GM12878 (cell line): ENCODE results near the gene RANBP3. TPM values are rescaled to one million over a fixed set of nuclear protein-coding genes. Genes with fewer than 3 reads are reported as not detected.

Experiments
- CBFB ChIP-seq: IDR thresholded peaks from 2 replicates; pipeline ENCODE4 v1.6.1; 2016; ENCODE audit warnings: antibody characterized with exemption, low read depth
- CUX1 ChIP-seq: IDR thresholded peaks from 2 replicates; pipeline ENCODE4 v1.6.1; 2012; ENCODE audit warnings: improper control_type of control experiment, low read depth, low read length; ENCODE audit not compliant: insufficient replicate concordance
- EGR1 ChIP-seq, 2 experiments: IDR thresholded peaks; 1 replicate in 1 of 2; 2 replicates in 1 of 2; pipeline ENCODE4 v1.6.1; 2011 to 2012; ENCODE audit warnings: low read depth in 2 of 2, low read length in 2 of 2, borderline replicate concordance in 1 of 2, mild to moderate bottlenecking in 1 of 2, moderate library complexity in 1 of 2
- LARP7 ChIP-seq: fragments of 450-650 bp; IDR thresholded peaks from 2 replicates; pipeline ENCODE4 v1.6.1; 2017; ENCODE audit warnings: mild to moderate bottlenecking
- NFXL1 ChIP-seq: fragments of 450-650 bp; IDR thresholded peaks from 2 replicates; pipeline ENCODE4 v1.6.1; 2017; ENCODE audit warnings: antibody characterized with exemption, mild to moderate bottlenecking, borderline replicate concordance
- NR2C1 ChIP-seq: fragments of 450-650 bp; IDR thresholded peaks from 2 replicates; pipeline ENCODE4 v1.6.1; 2017; ENCODE audit warnings: antibody characterized with exemption, mild to moderate bottlenecking, moderate library complexity
- NRF1 ChIP-seq: conservative IDR thresholded peaks from 2 replicates; pipeline ENCODE4 v1.6.1; 2011; ENCODE audit warnings: mild to moderate bottlenecking, low read depth, low read length, improper control_type of control experiment
- PAX5 ChIP-seq: IDR thresholded peaks from 2 replicates; pipeline ENCODE4 v1.6.1; 2011; ENCODE audit warnings: low read depth, low read length, borderline replicate concordance
- POLR2AphosphoS2 ChIP-seq: IDR thresholded peaks from 2 replicates; pipeline ENCODE4 v1.6.1; 2011; ENCODE audit warnings: low read depth, mild to moderate bottlenecking, low read length, improper control_type of control experiment, moderate library complexity
- POLR2AphosphoS5 ChIP-seq: IDR thresholded peaks from 2 replicates; pipeline ENCODE4 v1.6.1; 2011; ENCODE audit warnings: mild to moderate bottlenecking, low read length, inconsistent platforms
- RB1 ChIP-seq: fragments of 450-650 bp; formaldehyde crosslinking; IDR thresholded peaks from 2 replicates; pipeline ENCODE4 v1.6.1; 2017; ENCODE audit warnings: mild to moderate bottlenecking, borderline replicate concordance
- SIN3A ChIP-seq: IDR thresholded peaks from 2 replicates; pipeline ENCODE4 v1.6.1; 2012; ENCODE audit warnings: low read depth, low read length, improper control_type of control experiment
- SIX5 ChIP-seq: IDR thresholded peaks from 2 replicates; pipeline ENCODE4 v1.6.1; 2011; ENCODE audit warnings: mild to moderate bottlenecking, low read depth, low read length, moderate library complexity; ENCODE audit not compliant: severe bottlenecking
- SMC3 ChIP-seq: IDR thresholded peaks from 2 replicates; pipeline ENCODE4 v1.6.1; 2011; ENCODE audit warnings: low read length, improper control_type of control experiment, borderline replicate concordance
- USF1 ChIP-seq: IDR thresholded peaks from 2 replicates; pipeline ENCODE4 v1.6.1; 2011; ENCODE audit warnings: borderline replicate concordance, low read depth, mild to moderate bottlenecking, moderate library complexity, mixed read lengths, low read length; ENCODE audit not compliant: insufficient read depth; ENCODE audit errors: extremely low read length
- ZNF207 ChIP-seq: fragments of 450-650 bp; IDR thresholded peaks from 2 replicates; pipeline ENCODE4 v1.6.1; 2014; ENCODE audit warnings: antibody characterized with exemption, mild to moderate bottlenecking, borderline replicate concordance
- ZSCAN29 ChIP-seq: fragments of 450-650 bp; IDR thresholded peaks from 2 replicates; pipeline ENCODE4 v1.6.1; 2017; ENCODE audit warnings: mild to moderate bottlenecking, moderate library complexity
- polyA plus RNA-seq, 11 experiments: library from polyadenylated mRNA; depleted of rRNA in 4 of 11; unstranded in 6 of 11; stranded (reverse) in 5 of 11; fragments of >200 nt; fragmentation: Nextera tagmentation in 4 of 11; fragmentation: Illumina TruSeq in 1 of 11; extraction: Ambion mirVana in 4 of 11; extraction: Trizol in 1 of 11; gene quantifications; 1 replicate in 1 of 11; 2 replicates in 10 of 11; pipeline versions ENCODE4 v1.2.1 to v1.2.3, GENCODE V29; 2011 to 2016; ENCODE audit warnings: inconsistent platforms in 2 of 11, missing spikeins in 2 of 11, low read depth in 1 of 11
- total RNA-seq, 4 experiments: library from RNA; depleted of rRNA in 3 of 4; stranded (reverse); fragments of >200 nt in 3 of 4; fragmentation: Illumina TruSeq in 1 of 4; extraction: Trizol in 1 of 4; gene quantifications; 2 replicates each; pipeline versions ENCODE4 v1.2.1 to v1.2.3, GENCODE V29; 2013 to 2021
- TF ChIP-seq, protein P1 (sequence below): IDR thresholded peaks from 2 replicates; pipeline ENCODE4 v1.6.1; 2011; ENCODE audit warnings: borderline replicate concordance, low read depth, mild to moderate bottlenecking, moderate library complexity, low read length; ENCODE audit not compliant: insufficient read depth, poor library complexity, severe bottlenecking
- TF ChIP-seq, protein P2 (sequence below): IDR thresholded peaks from 2 replicates; pipeline ENCODE4 v1.6.1; 2012; ENCODE audit warnings: low read depth, low read length, improper control_type of control experiment
- TF ChIP-seq, protein P3 (sequence below): fragments of 450-650 bp; IDR thresholded peaks from 2 replicates; pipeline ENCODE4 v1.6.1; 2016; ENCODE audit warnings: mild to moderate bottlenecking

RANBP3 gene
- total and polyA plus RNA-seq, 10 of the 15 experiments (the other 5 are each of a cell fraction or from before 2014, with no cell fraction given): 1.1 to 81.6 (median 60.0) TPM

DNA sequence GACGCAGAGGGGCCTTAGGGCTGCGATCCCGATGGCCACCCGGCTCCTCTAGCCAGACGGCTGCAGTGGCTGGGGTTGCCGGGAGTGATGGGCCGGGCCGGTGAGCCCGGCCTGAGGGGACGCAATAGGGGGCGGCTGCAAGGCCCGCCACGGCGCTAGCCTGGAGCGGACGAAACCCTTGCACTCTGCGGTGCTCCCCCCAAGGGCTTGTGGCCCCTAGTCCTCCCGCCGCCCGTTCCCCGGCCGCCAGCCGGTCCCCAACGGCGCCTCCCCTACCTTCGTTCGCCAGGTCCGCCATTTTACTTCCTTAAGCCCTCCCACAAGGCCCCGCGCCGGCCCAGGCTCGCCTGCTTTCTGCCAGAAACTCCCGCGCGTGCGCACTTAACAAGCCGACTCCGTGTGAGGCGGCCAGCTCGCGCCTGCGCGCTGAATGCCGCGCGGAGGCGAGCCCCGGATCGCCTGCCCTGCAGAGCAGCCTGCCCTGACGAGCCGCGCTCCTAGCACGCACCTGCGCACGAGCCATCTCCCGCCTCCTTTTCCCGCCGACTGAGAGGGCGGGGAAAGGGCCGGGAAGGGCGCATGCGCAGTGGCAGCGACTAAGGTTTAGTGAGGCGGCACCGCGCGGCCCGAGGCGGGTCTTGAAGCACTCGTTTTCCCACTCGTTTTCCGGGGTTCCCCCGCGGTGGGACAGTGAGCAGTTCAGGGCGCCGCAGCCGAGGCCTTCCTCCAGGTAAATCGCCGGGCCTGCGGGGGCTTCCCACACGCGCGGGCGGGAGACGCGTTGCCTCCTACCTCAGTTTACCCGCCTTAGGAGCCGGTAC is at the start of gene RANBP3 (continued):
- TF ChIP-seq USF1 (no peak), EGR1 (IDR thresholded peaks at IDR 0.05; ENCODE audit: borderline replicate concordance in 1 of 2, low read depth in 2 of 2, low read length in 2 of 2) (peak in 1 of 2 experiments; percentile 70; a peak in 1 of 3 replicates), SMC3 (no peak), LARP7 (peak; percentile 78), RB1 (peak; percentile 96), POLR2AphosphoS2 (0 out of 2 replicates have a peak, but pooled peaks have one; percentile 32), ZNF207 (peak; percentile 34; the same call in 1 of the 2 replicates), NR2C1 (no peak), POLR2AphosphoS5 (peak; percentile 73), ZSCAN29 (no peak), CUX1 (no peak), NFXL1 (no peak), CBFB (0 out of 2 replicates have a peak, but pooled peaks have one; percentile 58), SIX5 (peak; percentile 29), SIN3A (peak; percentile 68; the same call in 1 of the 2 replicates), PAX5 (peak; percentile 29; the same call in 1 of the 2 replicates), NRF1 (peak; percentile 99)
- TF ChIP-seq, protein P1, sequence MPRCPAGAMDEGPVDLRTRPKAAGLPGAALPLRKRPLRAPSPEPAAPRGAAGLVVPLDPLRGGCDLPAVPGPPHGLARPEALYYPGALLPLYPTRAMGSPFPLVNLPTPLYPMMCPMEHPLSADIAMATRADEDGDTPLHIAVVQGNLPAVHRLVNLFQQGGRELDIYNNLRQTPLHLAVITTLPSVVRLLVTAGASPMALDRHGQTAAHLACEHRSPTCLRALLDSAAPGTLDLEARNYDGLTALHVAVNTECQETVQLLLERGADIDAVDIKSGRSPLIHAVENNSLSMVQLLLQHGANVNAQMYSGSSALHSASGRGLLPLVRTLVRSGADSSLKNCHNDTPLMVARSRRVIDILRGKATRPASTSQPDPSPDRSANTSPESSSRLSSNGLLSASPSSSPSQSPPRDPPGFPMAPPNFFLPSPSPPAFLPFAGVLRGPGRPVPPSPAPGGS: no peak
- TF ChIP-seq, protein P2, sequence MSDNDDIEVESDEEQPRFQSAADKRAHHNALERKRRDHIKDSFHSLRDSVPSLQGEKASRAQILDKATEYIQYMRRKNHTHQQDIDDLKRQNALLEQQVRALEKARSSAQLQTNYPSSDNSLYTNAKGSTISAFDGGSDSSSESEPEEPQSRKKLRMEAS: peak; percentile 72
- TF ChIP-seq, protein P3, sequence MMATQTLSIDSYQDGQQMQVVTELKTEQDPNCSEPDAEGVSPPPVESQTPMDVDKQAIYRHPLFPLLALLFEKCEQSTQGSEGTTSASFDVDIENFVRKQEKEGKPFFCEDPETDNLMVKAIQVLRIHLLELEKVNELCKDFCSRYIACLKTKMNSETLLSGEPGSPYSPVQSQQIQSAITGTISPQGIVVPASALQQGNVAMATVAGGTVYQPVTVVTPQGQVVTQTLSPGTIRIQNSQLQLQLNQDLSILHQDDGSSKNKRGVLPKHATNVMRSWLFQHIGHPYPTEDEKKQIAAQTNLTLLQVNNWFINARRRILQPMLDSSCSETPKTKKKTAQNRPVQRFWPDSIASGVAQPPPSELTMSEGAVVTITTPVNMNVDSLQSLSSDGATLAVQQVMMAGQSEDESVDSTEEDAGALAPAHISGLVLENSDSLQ: peak; percentile 25; the same call in 1 of the 2 replicates
